Gastroesophageal sphincter (tissue), 4 donors: ENCODE results near the gene XYLB. TPM values are rescaled to one million over a fixed set of nuclear protein-coding genes. Genes with fewer than 3 reads are reported as not detected.
"Not testable (repeated sequence)": the region's sequence is repeated elsewhere in the genome, so short reads cannot be mapped to it uniquely, and the experiment has no call there.

Source experiments
- ATAC-seq: fragments of 150-250 bp; one replicate; pipeline ENCODE4 v1.9.1; 2016; ENCODE audit warnings: mild to moderate bottlenecking, moderate library complexity
- H3K27ac ChIP-seq, 4 donors: fragments of 200-600 bp; sonication (generic) in 3 of 4; 1 replicate in 3 of 4; 2 replicates in 1 of 4; pipeline ENCODE4 v1.5.1; 2016 to 2019
- H3K27me3 ChIP-seq: fragments of 200-600 bp; sonication (generic); one replicate; pipeline ENCODE4 v1.5.1; 2019
- H3K36me3 ChIP-seq, 2 donors: fragments of 200-600 bp; sonication (generic); one replicate each; pipeline ENCODE4 v1.5.1; 2019; ENCODE audit warnings: control low read depth in 1 of 2
- H3K4me1 ChIP-seq, 3 donors: fragments of 200-600 bp; sonication (generic); 1 replicate in 2 of 3; 2 replicates in 1 of 3; pipeline ENCODE4 v1.5.1; 2016 to 2019; ENCODE audit warnings: control low read depth in 2 of 3
- H3K4me3 ChIP-seq, 2 donors: fragments of 200-600 bp; sonication (generic); one replicate each; pipeline ENCODE4 v1.5.1; 2019; ENCODE audit warnings: mild to moderate bottlenecking in 1 of 2, moderate library complexity in 1 of 2
- H3K9me3 ChIP-seq, 3 donors: fragments of 200-600 bp; sonication (generic); one replicate each; pipeline ENCODE4 v1.5.1; 2017 to 2019; ENCODE audit warnings: control low read depth in 2 of 3
- EP300 ChIP-seq: sonication (generic); formaldehyde crosslinking; IDR thresholded peaks from one replicate; pipeline ENCODE4 v1.6.1; 2017; ENCODE audit warnings: antibody characterized with exemption, mild to moderate bottlenecking
- POLR2A ChIP-seq, 2 donors: fragments of 450-650 bp; IDR thresholded peaks; one replicate each; pipeline ENCODE4 v1.6.1; 2017; ENCODE audit warnings: antibody characterized with exemption in 2 of 2, mild to moderate bottlenecking in 2 of 2, moderate library complexity in 1 of 2
- POLR2AphosphoS5 ChIP-seq: sonication (generic); formaldehyde crosslinking; IDR thresholded peaks from one replicate; pipeline ENCODE4 v1.6.1; 2017; ENCODE audit warnings: antibody characterized with exemption
- WGBS, 2 donors: methylation state at CpG; one replicate each; pipeline ENCODE4 v1.1.5; 2018; ENCODE audit warnings: low coverage in 1 of 2; 5-methylcytosine and 5-hydroxymethylcytosine counted together
- total RNA-seq, 4 donors: library from RNA; depleted of rRNA; stranded (reverse); fragments of >200 nt; gene quantifications; one replicate each; pipeline ENCODE4 v1.1.0, GENCODE V29; 2016
- TF ChIP-seq, protein P1 (sequence below), 4 experiments: fragments of 200-600 bp in 2 of 4; fragments of 450-650 bp in 2 of 4; sonication (generic) in 1 of 4; IDR thresholded peaks; one replicate each; pipeline ENCODE4 v1.5.1; 2017 to 2019; ENCODE audit warnings: antibody characterized with exemption in 4 of 4, mild to moderate bottlenecking in 2 of 4, moderate library complexity in 2 of 4

Gene XYLB
- total RNA-seq, 4 donors from 2014 or later: 0.87 to 2.2 (median 1.8) TPM

DNA sequence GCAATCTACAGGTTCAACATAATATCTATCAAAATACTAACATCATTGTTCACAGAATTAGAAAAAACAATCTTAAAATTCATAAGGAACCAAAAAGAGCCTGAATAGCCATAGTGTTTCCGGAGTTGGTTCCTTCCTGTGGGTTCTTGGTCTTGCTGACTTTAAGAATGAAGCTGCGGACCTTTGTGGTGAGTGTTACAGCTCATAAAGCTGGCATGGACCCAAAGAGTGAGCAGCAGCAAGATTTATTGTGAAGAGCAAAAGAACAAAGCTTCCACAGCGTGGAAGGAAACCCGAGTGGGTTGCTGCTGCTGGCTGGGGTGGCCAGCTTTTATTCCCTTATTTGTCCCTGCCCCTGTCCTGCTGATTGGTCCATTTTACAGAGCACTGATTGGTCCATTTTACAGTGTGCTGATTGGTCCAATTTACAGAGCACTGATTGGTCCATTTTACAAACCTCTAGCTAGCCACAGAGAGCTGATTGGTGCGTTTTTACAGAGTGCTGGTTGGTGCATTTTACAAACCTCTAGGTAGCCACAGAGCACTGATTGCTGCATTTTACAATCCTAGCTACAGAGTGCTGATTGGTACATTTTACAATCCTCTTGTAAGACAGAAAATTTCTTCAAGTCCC, 92.0 kb downstream of the XYLB start:
- not testable (repeated sequence) for H3K36me3 ChIP-seq, ATAC-seq

DNA sequence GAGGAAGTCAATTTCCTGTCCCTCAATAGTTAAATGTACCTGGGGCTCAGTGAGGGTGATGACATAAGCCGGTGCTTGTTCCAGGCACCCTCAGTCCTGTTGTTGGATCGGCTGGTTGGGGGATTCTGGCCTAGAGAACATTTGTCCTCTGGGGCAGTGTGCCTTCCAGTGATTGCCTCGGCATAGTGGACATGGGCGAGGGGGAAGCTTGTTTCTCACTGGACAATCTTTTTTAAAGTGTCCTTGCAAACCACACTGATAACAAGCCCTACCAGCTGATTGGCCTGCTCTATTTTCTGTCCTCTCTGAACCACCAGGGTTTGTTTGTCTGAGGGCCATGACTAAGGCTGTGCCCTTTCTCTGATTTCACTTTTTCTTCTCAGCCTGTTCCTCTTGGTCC, 96.6 kb downstream of the XYLB start:
- 60% methylated on average over 3 of the region's 4 CpGs; no CpG with 5 or more reads in 1 of the 2 donors for WGBS, 2 donors
- peaks cover 0 to 15% (median 0%) of the 10 kb centered on the region in 3 donors for H3K9me3 ChIP-seq
- not testable (repeated sequence) for H3K36me3 ChIP-seq, H3K27me3 ChIP-seq, H3K27ac ChIP-seq, H3K4me1 ChIP-seq, ATAC-seq, H3K4me3 ChIP-seq

More for the DNA sequence above, 92.0 kb downstream of the XYLB start:
- not testable (repeated sequence) for H3K4me3 ChIP-seq, H3K4me1 ChIP-seq, H3K27me3 ChIP-seq, H3K27ac ChIP-seq
- WGBS, 2 donors: 68 to 84% methylated on average over 4 to 5 of the region's 5 CpGs
- H3K9me3 ChIP-seq: peaks cover 0 to 43% (median 0%) of the 10 kb centered on the region in 3 donors

DNA sequence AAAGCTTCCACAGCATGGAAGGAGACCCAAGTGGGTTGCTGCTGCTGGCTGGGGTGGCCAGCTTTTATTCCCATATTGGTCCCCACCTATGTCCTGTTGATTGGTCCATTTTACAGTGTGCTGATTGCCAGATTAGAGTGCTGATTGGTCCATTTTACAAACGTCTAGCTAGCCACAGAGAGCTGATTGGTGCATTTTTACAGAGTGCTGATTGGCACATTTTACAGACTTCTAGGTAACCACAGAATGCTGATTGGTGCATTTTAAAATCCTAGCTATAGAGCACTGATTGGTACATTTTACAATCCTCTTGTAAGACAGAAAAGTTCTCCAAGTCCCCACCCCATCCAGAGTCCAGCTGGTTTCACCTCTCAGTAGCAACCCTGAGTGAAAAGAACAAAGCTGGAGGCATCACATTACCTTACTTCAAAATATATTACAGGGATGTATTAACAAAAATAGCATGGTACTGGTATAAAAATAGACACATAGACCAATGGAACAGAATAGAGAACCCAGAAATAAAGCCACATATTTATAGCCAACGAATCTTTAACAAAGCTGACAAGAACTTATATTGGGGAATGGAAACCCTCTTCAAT, 99.6 kb downstream of the XYLB start:
- Histone ChIP-seq H3K4me3 (no peak overlapping the region), H3K4me1 (no peaks in the 10 kb centered on the region), H3K27me3 (no peaks in the 10 kb centered on the region), H3K36me3 (no peaks in the 10 kb centered on the region), H3K27ac (no peak overlapping the region), H3K9me3 (no peaks in the 10 kb centered on the region)
- no peak for TF ChIP-seq POLR2AphosphoS5
- no peak for TF ChIP-seq POLR2A (IDR thresholded peaks at IDR 0.05)
- no peak for TF ChIP-seq EP300
- TF ChIP-seq, protein P1, sequence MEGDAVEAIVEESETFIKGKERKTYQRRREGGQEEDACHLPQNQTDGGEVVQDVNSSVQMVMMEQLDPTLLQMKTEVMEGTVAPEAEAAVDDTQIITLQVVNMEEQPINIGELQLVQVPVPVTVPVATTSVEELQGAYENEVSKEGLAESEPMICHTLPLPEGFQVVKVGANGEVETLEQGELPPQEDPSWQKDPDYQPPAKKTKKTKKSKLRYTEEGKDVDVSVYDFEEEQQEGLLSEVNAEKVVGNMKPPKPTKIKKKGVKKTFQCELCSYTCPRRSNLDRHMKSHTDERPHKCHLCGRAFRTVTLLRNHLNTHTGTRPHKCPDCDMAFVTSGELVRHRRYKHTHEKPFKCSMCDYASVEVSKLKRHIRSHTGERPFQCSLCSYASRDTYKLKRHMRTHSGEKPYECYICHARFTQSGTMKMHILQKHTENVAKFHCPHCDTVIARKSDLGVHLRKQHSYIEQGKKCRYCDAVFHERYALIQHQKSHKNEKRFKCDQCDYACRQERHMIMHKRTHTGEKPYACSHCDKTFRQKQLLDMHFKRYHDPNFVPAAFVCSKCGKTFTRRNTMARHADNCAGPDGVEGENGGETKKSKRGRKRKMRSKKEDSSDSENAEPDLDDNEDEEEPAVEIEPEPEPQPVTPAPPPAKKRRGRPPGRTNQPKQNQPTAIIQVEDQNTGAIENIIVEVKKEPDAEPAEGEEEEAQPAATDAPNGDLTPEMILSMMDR (IDR thresholded peaks at IDR 0.05): no peak
- 60 to 64% methylated on average over 1 to 2 of the region's 2 CpGs for WGBS, 2 donors
- no peak for ATAC-seq

DNA sequence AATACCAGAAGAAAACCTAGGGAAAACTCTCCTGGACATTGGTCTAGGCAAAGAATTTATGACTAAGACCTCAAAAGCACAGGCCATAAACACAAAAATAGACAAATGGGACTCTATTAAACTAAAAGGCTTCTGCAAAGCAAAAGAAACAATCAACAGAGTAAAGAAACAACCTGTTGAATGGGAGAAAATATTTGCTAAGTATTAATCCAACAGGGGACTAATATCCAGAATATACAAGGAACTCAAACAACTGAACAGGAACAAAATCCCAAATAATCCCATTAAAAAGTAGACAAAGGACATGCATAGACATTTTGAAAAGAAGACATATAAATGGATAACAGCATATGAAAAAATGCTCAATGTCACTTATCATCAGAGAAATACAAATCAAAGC, 100.2 kb downstream of the XYLB start:
- Histone ChIP-seq H3K27me3 (no peaks in the 10 kb centered on the region), H3K4me1 (no peaks in the 10 kb centered on the region), H3K4me3 (no peak overlapping the region), H3K36me3 (no peaks in the 10 kb centered on the region), H3K9me3 (no peaks in the 10 kb centered on the region), H3K27ac (no peak overlapping the region)
- TF ChIP-seq POLR2A (IDR thresholded peaks at IDR 0.05) (no peak), EP300 (no peak), POLR2AphosphoS5 (no peak)
- ATAC-seq: no peak

DNA sequence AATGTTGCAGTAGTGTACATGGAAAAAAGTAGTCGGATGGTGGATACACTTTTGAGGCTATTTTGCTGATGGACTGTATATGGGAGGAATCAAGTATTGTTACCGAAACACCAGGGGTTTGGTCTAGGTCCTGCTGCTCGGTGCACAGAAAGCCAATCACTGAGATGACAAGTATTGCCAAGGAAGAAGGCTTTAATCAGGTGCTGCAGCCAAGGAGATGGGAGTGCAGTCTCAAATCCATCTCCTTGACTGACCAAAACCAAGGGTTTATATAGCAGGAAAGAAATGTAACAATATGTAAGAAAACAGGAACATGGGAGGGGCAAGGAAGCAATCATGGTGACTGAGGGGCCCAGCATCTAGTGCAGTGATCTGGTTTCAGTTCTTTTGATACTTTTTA, 104.3 kb downstream of the XYLB start:
- H3K4me1 ChIP-seq: peaks cover 0 to 23% (median 6%) of the 10 kb centered on the region in 3 donors
- no peak overlapping the region for H3K27ac ChIP-seq
- H3K9me3 ChIP-seq: no peaks in the 10 kb centered on the region
- TF ChIP-seq POLR2AphosphoS5: no peak
- no peak for TF ChIP-seq EP300
- TF ChIP-seq, protein P1 (IDR thresholded peaks at IDR 0.05): no peak
- no peak for TF ChIP-seq POLR2A (IDR thresholded peaks at IDR 0.05)
- no peaks in the 10 kb centered on the region for H3K27me3 ChIP-seq
- H3K4me3 ChIP-seq: no peak overlapping the region
- no peak for ATAC-seq
- 93 to 96% methylated on average over 3 of the region's 3 CpGs for WGBS, 2 donors
- H3K36me3 ChIP-seq: no peaks in the 10 kb centered on the region

DNA sequence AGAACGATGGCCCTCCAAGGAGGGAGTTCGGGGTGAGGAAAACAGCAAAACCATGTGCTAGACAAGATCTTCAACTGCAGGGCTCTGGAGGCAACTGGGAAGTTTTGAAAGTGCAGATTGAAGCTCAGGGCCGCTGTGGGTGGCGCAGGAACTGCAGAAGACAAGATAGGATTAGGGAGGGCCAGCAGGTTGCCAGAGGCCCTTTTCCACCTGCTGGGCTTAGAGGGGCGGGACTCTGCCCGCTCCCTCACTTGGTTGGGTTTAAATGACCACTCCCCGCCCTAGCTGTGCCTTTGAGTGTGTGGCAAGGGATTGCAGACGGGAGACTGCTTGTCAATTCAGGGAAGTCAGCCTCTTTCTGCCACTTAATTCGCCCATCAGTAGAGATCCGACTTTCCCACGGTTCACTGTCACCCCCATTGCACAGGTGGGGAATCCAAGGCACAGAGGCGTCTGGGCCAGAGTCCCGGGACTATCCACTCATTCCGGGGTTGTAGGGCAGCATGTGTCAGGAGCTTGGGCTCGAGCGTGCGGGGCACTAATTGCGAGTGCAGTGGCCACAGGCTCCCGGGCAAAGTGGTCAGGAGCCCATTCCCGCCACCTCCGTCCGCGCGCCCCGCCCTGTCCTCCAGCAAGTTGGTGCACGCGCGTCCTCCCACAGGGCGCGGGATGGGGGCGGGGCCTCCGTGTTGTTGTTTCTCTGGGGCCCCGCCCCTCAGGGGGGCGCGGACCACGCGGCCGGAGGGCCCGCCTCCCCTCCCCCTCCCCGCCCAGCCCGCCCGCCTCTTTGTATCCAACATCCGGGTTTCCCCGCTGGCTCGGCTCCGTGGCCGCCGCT, 106.7 kb downstream of the XYLB start, which contains the start of gene ACVR2B:
ACVR2B (plus strand) TSS at position 816 of the 838 bp plus-strand sequence. CDS start 433 bp downstream, outside the sequence.
- 8 to 80% methylated on average over 2 of the region's 48 CpGs for whole genome bisulfite sequencing, 2 donors
- Histone ChIP-seq H3K9me3 (no peaks in the 10 kb centered on the region), H3K36me3 (no peaks in the 10 kb centered on the region), H3K27me3 (no peaks in the 10 kb centered on the region), H3K27ac (peak within 1 kb of the TSS; percentile 40 to 94 (median 89)), H3K4me1 (peaks cover 0 to 46% (median 11%) of the 10 kb centered on the region in 3 donors), H3K4me3 (peak within 1 kb of the TSS; percentile 69 to 95)
- peak; percentile 86 for ATAC-seq
- TF ChIP-seq, protein P1 (IDR thresholded peaks at IDR 0.05): no peak
- TF ChIP-seq POLR2AphosphoS5 (peak; percentile 5), EP300 (no peak), POLR2A (IDR thresholded peaks at IDR 0.05) (peak in 1 of 2 donors; percentile 17)
